ENCODE measurements around the gene VSTM2B. TPM values are rescaled to one million over a fixed set of nuclear protein-coding genes. Genes with fewer than 3 reads are reported as not detected.
"Not testable (repeated sequence)": the region's sequence is repeated elsewhere in the genome, so short reads cannot be mapped to it uniquely, and the experiment has no call there.

VSTM2B gene
- total RNA-seq (not detected), total RNA-seq (0 reads per million in 2 donors)

DNA sequence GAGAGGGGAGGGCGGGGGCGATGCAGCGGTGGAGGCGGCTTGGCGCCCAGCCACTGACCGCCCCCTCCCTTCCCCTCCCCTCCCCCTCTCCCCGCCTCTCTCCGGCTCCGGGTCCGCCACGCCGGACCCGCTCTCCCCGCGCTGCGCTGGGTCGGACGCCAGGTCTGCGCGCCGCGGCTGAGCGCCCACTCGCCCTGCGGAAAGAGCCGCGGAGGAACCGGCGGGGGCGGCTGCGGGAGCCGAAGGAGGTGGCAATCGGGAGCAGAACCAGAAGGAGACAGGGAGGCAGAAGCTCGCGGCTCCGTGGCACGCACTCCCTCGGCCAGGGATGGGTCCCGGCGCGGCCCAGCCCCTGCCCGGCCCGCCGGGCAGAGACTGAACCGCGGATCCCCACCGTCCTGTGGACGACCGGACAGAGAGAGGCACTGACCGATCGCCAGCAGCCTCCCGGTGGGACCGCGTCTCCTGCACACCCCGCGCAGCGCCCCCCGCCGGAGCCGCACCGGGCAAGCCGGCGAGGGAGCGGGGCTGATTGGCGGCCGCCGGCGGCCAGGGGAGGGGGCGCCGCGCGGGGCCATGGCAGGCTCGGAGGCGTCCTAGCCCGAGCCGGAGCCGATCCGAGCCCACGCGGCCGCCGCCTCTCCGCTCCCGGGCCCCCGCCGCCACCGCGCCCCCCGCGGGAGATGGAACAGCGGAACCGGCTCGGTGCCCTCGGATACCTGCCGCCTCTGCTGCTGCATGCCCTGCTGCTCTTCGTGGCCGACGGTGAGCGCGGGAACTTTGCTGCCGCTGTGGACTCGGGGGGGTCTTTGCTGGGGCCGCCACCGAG lies at the start of gene VSTM2B:
VSTM2B (plus strand) TSS at position 94 of the 829 bp plus-strand sequence; CDS start at position 684, 590 bp downstream.
- H3K27ac Mint-ChIP-seq: no peak within 1 kb of the TSS
- ATAC-seq (no peak), DNase-seq (no peak)
- peaks cover 68% of the 10 kb centered on the region for H3K27me3 Mint-ChIP-seq
- H3K9me3 ChIP-seq (ENCODE audit: control insufficient read depth, low read length, poor library complexity, severe bottlenecking): no peaks in the 10 kb centered on the region
- peaks cover 22% of the 10 kb centered on the region for H3K4me1 Mint-ChIP-seq
- H3K4me3 Mint-ChIP-seq: peak within 1 kb of the TSS; percentile 84
- peaks cover 3% of the 10 kb centered on the region for H3K36me3 Mint-ChIP-seq (ENCODE audit: low read depth)

DNA sequence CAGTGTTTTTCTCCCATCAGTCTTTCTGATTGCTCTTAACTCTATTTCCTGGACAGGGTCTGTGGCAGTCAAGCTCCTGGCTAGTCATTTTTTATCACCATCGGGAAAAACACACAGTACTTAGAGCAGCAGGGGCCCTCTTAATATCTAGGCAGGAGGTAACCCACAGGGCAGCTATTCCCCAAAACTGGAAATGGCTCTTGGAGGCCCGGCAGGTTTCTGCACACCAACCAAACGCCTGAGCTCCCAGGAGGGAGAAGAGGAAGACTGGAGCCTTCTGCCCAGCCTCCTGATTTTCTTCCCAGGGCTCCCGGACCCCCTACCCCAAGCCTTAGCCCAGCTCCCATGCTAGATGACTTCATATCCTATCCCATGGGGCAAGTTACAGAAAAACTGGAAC lies 49.3 kb upstream of the VSTM2B start:
- no peaks in the 10 kb centered on the region for H3K9me3 ChIP-seq (ENCODE audit: control insufficient read depth, low read length, poor library complexity, severe bottlenecking)
- H3K27me3 Mint-ChIP-seq: peaks cover 60% of the 10 kb centered on the region
- ATAC-seq (no peak), DNase-seq (no peak)
- peaks cover 2% of the 10 kb centered on the region for H3K36me3 Mint-ChIP-seq (ENCODE audit: low read depth)
- H3K4me3 Mint-ChIP-seq: no peak overlapping the region
- no peaks in the 10 kb centered on the region for H3K4me1 Mint-ChIP-seq
- H3K27ac Mint-ChIP-seq: no peak overlapping the region

DNA sequence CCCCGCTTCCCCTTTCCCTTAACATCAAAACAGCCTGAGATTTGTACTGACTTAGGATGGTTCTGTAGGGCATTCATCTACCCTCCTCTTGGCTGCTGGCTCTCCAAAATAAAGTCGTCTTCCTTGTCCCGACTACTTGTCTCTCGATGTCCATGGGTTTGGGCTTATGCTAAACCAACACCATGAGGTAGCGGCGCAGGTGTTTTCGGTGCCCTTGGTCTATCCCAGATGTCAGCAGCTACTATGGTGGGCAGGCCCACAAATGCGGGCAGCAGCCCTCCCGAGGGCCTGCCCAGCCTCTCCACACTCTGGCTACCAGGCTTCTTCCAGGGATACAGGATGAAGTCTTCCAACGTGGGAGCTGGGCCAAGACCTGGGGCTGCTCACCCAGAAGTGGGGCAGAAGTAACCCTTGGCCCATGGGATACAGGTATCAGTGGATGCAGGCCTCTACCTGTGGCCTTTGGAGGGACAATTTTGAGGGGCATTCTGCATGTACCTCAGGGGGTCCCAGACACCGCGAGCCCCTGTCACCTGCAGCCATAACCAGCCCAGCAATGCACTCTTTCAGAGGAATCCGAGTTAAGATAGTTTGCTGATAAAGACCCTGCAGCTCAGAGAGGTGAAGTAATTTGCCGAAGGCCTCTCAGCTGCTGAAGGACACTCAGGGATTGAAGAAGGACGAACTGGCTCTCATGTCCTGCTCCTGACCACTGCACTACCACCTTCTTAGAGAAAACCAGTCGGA lies 47.8 kb upstream of the VSTM2B start:
- no peaks in the 10 kb centered on the region for H3K4me1 Mint-ChIP-seq
- H3K36me3 Mint-ChIP-seq (ENCODE audit: low read depth): peaks cover 2% of the 10 kb centered on the region
- ATAC-seq: no peak
- no peak for DNase-seq
- no peak overlapping the region for H3K27ac Mint-ChIP-seq
- H3K9me3 ChIP-seq (ENCODE audit: control insufficient read depth, low read length, poor library complexity, severe bottlenecking): no peaks in the 10 kb centered on the region
- peaks cover 64% of the 10 kb centered on the region for H3K27me3 Mint-ChIP-seq
- no peak overlapping the region for H3K4me3 Mint-ChIP-seq

DNA sequence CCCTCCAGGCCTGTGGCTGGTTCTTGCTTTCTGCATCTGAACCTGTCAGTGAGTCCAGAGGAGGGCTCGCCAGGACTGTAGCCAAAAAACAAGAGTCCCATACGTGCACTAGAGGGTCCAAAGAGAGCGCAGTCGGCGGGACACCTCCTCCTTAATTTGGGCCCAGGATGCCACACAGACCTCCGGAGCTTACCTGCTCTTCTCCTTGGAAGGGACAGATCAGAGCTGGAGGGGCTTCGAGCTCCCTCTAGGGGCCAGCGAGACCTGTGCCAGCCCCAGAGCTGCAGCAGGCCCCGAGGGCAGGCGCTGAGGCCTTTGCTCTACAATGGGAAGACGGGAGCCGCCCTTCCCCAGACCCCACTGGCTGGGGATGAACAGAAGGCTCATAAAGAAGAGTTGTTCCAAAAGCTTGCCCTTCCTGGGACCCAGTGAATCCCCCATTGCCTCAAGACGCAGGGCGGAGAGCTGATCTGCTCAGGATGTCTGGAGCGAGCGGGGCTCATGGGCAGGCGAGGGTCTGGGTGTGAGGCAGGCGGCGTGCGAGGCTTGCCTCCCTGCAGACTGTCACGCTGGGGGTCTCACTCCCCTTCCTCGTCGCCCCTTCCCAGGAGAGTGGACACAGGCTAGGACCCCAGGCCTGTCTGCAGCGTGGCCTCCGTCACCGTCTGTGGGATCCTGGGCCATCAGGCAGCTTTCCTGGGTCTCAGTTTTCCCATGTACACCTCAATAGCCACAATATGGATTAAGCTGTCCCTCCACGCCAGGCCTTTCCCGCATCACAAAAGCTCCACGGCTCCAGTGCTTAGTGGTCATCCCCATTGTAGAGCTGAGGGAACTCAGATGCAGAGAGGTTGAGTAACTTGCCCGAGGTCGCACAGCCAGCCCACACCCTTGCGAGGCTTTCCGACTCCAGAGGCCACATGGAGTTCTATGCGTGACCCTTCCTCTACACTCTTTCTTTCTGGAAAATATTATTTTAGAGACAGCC lies 46.9 kb upstream of the VSTM2B start:
- ATAC-seq: no peak

DNA sequence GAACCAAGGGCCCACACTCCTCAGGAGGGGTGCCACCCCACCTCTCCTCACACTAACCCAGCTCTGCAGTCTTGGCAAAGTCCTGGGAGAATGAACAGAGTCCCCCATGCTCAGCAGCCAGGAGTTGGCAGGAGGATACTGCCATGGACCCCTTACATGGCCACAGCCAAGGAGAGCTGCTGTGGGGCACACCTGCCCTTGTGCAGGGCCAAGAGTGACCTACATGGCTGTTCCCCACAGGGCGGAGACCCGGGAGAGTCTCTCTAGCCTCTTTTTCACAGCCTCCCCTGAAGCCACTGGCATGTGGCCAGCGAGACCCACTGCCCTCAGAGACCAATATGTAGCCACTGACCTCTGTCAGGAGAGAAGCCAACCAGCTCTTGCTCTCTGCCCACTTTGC lies 45.9 kb upstream of the VSTM2B start:
- peaks cover 2% of the 10 kb centered on the region for H3K36me3 Mint-ChIP-seq (ENCODE audit: low read depth)
- DNase-seq (no peak), ATAC-seq (no peak)
- no peaks in the 10 kb centered on the region for H3K9me3 ChIP-seq (ENCODE audit: control insufficient read depth, low read length, poor library complexity, severe bottlenecking)
- peaks cover 54% of the 10 kb centered on the region for H3K27me3 Mint-ChIP-seq
- no peak overlapping the region for H3K4me3 Mint-ChIP-seq
- no peaks in the 10 kb centered on the region for H3K4me1 Mint-ChIP-seq
- no peak overlapping the region for H3K27ac Mint-ChIP-seq

More for the DNA sequence above, 46.9 kb upstream of the VSTM2B start:
- no peaks in the 10 kb centered on the region for H3K4me1 Mint-ChIP-seq
- DNase-seq: no peak
- H3K9me3 ChIP-seq (ENCODE audit: control insufficient read depth, low read length, poor library complexity, severe bottlenecking): no peaks in the 10 kb centered on the region
- no peak overlapping the region for H3K4me3 Mint-ChIP-seq
- peaks cover 57% of the 10 kb centered on the region for H3K27me3 Mint-ChIP-seq
- H3K27ac Mint-ChIP-seq: no peak overlapping the region
- H3K36me3 Mint-ChIP-seq (ENCODE audit: low read depth): peaks cover 2% of the 10 kb centered on the region

DNA sequence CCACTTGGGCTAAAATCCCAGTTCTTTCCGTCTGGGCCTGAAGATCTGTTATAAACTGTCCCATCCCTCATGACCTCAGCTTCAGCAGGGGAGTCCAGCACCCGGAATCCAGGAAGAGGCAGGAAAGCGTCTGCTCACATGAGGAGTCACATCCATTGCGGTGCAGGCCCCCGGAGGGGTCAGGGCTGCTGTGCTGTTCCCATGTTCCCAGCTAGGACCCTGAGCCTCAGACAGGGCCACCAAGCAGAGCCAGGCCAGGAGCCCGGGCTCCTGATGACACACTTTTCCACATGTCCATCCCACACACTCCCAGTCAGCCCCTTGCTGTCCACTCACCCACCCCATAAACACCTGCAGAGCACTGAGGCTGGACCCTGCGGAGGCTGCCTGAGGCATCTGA lies 45.3 kb upstream of the VSTM2B start:
- no peaks in the 10 kb centered on the region for H3K4me1 Mint-ChIP-seq
- no peak overlapping the region for H3K4me3 Mint-ChIP-seq
- ATAC-seq (no peak), DNase-seq (no peak)
- peaks cover 2% of the 10 kb centered on the region for H3K36me3 Mint-ChIP-seq (ENCODE audit: low read depth)
- H3K27ac Mint-ChIP-seq: no peak overlapping the region
- no peaks in the 10 kb centered on the region for H3K9me3 ChIP-seq (ENCODE audit: control insufficient read depth, low read length, poor library complexity, severe bottlenecking)
- peaks cover 49% of the 10 kb centered on the region for H3K27me3 Mint-ChIP-seq

DNA sequence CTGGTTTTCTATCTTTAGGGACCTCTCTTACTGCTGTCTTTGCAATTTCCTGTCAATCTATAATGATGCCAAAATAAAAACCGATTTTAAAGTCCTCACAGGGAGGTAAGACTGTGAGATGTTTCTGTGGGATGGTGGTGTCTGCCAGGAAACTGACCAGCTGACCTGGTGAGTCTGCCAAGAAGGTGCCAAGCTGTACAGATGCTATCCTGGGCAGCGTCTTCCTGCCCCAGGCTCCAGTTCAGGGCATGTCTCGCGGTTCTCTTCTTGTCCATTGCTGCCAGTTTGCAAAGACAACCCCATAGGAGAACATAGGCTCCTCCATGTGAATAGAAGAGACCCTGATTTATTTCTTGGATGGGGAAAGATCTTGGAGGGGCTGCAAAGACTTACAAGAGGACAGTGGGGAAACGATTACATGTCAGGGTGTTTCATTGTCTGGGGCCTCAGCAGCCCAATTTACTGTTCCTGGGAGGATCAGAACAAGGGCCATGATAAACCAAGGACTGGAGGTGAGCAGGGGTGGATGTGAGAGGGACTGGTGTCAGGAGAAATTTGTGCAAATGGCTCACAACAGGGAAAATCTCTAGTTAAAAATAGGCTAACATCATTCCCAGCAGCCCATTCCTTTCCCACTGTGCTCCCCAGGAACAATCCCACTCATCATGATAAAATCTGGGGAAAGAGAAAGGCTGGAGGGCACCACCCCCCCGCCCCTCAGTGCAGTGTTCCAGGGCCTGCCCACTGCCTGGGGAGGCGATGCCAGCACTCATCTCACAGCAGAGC lies 42.7 kb upstream of the VSTM2B start:
- Mint-ChIP-seq H3K27me3 (peaks cover 28% of the 10 kb centered on the region), H3K36me3 (ENCODE audit: low read depth) (no peaks in the 10 kb centered on the region), H3K4me1 (no peaks in the 10 kb centered on the region), H3K4me3 (no peak overlapping the region), H3K27ac (no peak overlapping the region)
- DNase-seq (no peak), ATAC-seq (no peak)
- no peaks in the 10 kb centered on the region for H3K9me3 ChIP-seq (ENCODE audit: control insufficient read depth, low read length, poor library complexity, severe bottlenecking)

DNA sequence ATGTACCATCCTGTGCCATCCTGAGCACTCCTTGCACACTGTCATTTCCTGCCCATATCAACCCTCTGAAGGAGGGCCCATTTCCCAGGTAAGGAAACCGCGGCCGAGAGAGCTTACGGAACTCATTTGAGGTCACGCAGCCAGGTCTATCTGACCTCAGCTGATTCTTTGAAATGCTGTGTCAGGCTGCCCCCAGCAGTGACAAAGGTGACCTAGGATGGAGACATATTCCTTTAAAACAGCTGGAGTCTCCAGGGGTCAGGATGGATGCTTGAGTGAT lies 42.2 kb upstream of the VSTM2B start:
- no peak overlapping the region for H3K27ac Mint-ChIP-seq
- H3K36me3 Mint-ChIP-seq (ENCODE audit: low read depth): no peaks in the 10 kb centered on the region
- H3K9me3 ChIP-seq (ENCODE audit: control insufficient read depth, low read length, poor library complexity, severe bottlenecking): no peaks in the 10 kb centered on the region
- DNase-seq: no peak
- H3K4me1 Mint-ChIP-seq: no peaks in the 10 kb centered on the region
- H3K4me3 Mint-ChIP-seq: no peak overlapping the region
- ATAC-seq: no peak
- peaks cover 27% of the 10 kb centered on the region for H3K27me3 Mint-ChIP-seq

DNA sequence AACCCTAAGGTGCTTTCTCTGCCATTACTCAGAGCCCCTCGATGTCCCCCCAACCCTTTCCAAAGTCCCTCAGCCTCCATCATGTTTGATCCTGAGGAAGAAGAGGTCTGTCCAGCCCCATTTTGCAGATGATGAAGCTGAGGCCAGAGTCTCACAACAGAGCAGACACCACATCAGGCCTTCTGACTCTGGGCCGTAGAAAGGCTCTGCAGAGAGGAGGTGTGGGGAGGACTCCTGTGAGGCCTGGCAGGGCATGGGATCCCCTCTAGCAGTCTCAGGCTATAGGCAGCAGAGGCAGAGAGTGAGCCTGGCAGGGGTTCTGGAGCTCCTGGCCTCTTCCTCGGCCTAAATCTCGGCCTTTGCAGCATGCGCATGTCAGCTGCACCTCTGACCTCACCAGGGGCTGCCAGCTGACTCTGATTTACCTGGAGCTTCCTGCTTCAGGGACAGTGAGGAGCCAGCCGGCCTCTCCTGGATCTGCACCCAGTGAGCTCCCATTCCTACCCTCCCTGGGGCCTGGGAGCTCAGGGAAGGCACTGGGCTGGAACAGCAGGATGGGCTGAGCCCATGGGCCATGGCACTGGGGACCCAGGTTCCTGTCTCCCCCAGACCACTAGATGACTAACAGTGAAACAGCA lies 41.7 kb upstream of the VSTM2B start:
- DNase-seq: no peak
- H3K4me1 Mint-ChIP-seq: no peaks in the 10 kb centered on the region
- ATAC-seq: no peak
- no peaks in the 10 kb centered on the region for H3K9me3 ChIP-seq (ENCODE audit: control insufficient read depth, low read length, poor library complexity, severe bottlenecking)
- no peak overlapping the region for H3K27ac Mint-ChIP-seq
- no peaks in the 10 kb centered on the region for H3K36me3 Mint-ChIP-seq (ENCODE audit: low read depth)
- H3K27me3 Mint-ChIP-seq: peaks cover 27% of the 10 kb centered on the region
- no peak overlapping the region for H3K4me3 Mint-ChIP-seq

DNA sequence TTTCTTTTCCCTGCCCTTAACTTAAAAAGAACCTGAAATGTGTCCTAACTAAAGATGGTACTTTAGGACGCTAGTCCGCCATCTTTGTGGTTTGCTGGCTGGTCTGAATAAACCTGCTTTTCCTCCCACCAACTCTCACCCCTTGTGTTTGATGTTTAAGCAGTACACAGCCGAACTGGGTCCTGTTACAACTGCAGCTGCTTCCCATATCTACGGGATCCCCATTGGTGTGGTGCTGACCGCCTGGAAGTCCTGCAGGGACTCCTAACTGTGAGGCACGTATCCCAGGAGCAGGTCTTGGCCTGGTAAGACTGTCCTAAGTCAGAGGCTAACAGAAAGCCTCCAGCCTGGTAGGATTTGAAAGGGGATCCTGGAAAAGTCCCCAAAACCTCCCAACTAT lies 40.9 kb upstream of the VSTM2B start:
- no peak overlapping the region for H3K4me3 Mint-ChIP-seq
- H3K27me3 Mint-ChIP-seq: peaks cover 35% of the 10 kb centered on the region
- ATAC-seq: no peak
- DNase-seq: no peak
- no peaks in the 10 kb centered on the region for H3K36me3 Mint-ChIP-seq (ENCODE audit: low read depth)
- H3K9me3 ChIP-seq (ENCODE audit: control insufficient read depth, low read length, poor library complexity, severe bottlenecking): no peaks in the 10 kb centered on the region
- H3K27ac Mint-ChIP-seq: no peak overlapping the region
- H3K4me1 Mint-ChIP-seq: no peaks in the 10 kb centered on the region

DNA sequence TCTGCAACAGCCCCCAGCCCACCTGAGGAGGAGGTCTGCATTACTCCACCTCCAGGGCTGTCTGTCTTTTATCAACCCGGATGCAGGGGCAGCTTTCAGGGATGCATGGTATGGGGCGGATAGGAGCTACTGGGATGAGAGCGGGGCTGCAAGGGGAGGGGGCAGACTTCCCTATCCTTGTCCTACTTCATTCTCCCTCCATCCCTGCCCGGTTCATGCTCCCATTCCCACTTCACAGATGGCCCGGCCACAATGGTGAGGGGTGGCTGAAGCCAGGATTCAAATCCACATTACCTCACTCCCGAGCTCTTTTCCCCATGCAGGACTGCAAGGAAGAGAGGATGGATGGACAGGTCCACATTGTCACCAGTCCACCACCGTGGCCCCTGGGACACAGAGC lies 40.5 kb upstream of the VSTM2B start:
- no peak overlapping the region for H3K27ac Mint-ChIP-seq
- ATAC-seq (no peak), DNase-seq (no peak)
- H3K36me3 Mint-ChIP-seq (ENCODE audit: low read depth): no peaks in the 10 kb centered on the region
- H3K4me3 Mint-ChIP-seq: no peak overlapping the region
- H3K27me3 Mint-ChIP-seq: peaks cover 36% of the 10 kb centered on the region
- H3K4me1 Mint-ChIP-seq: no peaks in the 10 kb centered on the region
- H3K9me3 ChIP-seq (ENCODE audit: control insufficient read depth, low read length, poor library complexity, severe bottlenecking): no peaks in the 10 kb centered on the region

DNA sequence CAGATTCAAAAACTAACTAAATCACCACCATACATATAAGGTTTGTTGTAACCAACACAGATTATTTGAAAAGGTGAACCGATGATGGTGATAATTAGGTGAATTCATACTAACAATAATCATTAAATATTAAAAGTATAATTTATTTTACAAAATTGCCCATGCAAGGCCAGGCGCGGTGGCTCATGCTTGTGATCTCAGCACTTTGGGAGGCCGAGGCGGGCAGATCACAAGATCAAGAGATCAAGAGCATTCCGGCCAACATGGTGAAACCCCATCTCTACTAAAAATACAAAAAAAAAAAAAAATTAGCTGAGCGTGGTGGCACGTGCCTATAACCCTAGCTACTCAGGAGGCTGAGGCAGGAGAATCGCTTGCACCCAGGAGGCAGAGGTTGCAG lies 38.8 kb upstream of the VSTM2B start:
- not testable (repeated sequence) for H3K4me3 Mint-ChIP-seq; DNase-seq; H3K9me3 ChIP-seq (ENCODE audit: control insufficient read depth, low read length, poor library complexity, severe bottlenecking); H3K36me3 Mint-ChIP-seq (ENCODE audit: low read depth); H3K27ac Mint-ChIP-seq; ATAC-seq; H3K4me1 Mint-ChIP-seq
- H3K27me3 Mint-ChIP-seq: peaks cover 41% of the 10 kb centered on the region

Measured in T-helper 17 cell (primary cell).